ENCODE data around the gene POF1B. TPM values are rescaled to one million over a fixed set of nuclear protein-coding genes. Genes with fewer than 3 reads are reported as not detected.

The POF1B gene
- polyA plus RNA-seq, 1 donor (not counting 4 experiments of a cell fraction or from before 2014, with no cell fraction given), result 11.9 TPM

DNA sequence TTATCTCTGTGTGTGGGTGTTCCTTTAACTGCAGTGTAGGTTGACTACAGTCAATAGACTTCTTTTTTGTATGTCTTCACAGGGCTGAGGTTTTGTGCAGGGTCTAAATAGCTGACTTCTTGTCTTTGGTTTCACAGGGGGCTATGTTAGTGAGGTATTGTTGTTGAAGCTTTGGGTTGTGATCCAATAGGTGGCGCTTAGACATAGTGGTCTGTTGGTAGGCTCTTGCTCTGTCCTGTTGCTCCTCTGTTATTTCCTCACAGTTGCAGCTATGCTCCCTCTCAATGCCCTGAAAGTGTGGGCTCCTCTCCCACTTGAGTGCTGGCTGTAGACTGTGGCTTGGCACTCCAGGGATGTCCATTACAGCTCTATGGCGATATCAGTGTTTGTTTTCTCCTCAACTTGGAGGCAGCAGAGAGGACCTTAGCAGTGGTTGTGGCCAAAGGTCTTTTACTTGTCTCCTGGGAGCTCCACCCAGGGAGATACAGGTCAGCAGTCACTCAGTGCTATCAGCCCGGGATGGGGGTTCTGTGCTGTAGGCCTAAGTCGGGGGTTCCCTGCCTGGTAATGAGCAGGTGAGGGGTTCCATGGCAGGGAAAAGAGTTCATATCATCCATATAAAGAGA, 14.0 kb downstream of the POF1B start:
- H3K4me3 ChIP-seq (ENCODE audit: control insufficient read depth in 2 of 3, extremely low read depth in 1 of 3, insufficient read depth in 2 of 3, low read depth in 1 of 3, low read length in 3 of 3), result no peak overlapping the region
- no peak overlapping the region for H3K4me2 ChIP-seq (ENCODE audit: control insufficient read depth, extremely low read depth, insufficient read depth, low read depth, low read length)
- H3K79me2 ChIP-seq (ENCODE audit: control insufficient read depth, insufficient read depth, low read length), result no peaks in the 10 kb centered on the region
- H3K9me1 ChIP-seq (ENCODE audit: control insufficient read depth, extremely low read depth, insufficient read depth, low read length), result no peaks in the 10 kb centered on the region
- no peaks in the 10 kb centered on the region for H4K20me1 ChIP-seq (ENCODE audit: control insufficient read depth, extremely low read depth, insufficient read depth, low read length)
- H3K27me3 ChIP-seq (ENCODE audit: control insufficient read depth, extremely low read depth, insufficient read depth, low read length), result no peaks in the 10 kb centered on the region
- peak in 1 of 3 experiments; percentile 8 for TF ChIP-seq CTCF (optimal IDR thresholded peaks at IDR 0.05 in 1 of 3, IDR thresholded peaks at IDR 0.05 in 1 of 3, conservative IDR thresholded peaks at IDR 0.05 in 1 of 3; ENCODE audit: extremely low read depth in 1 of 3, insufficient read depth in 2 of 3, low read length in 3 of 3)
- TF ChIP-seq EZH2 (IDR thresholded peaks at IDR 0.05; ENCODE audit: low read length), result no peak
- H3K36me3 ChIP-seq (ENCODE audit: control insufficient read depth in 2 of 2, extremely low read depth in 1 of 2, insufficient read depth in 2 of 2, low read length in 2 of 2), result no peaks in the 10 kb centered on the region
- FAIRE-seq (no peak), DNase-seq (ENCODE audit: low read depth, low spot score) (no peak)
- H3K9ac ChIP-seq (ENCODE audit: control insufficient read depth, extremely low read depth, insufficient read depth, low read length), result no peak overlapping the region
- no peaks in the 10 kb centered on the region for H3K9me3 ChIP-seq (ENCODE audit: control insufficient read depth, low read depth, low read length)
- H3K4me1 ChIP-seq (ENCODE audit: control insufficient read depth, extremely low read depth, insufficient read depth, low read length), result no peaks in the 10 kb centered on the region
- no peak overlapping the region for H2AFZ ChIP-seq (ENCODE audit: control insufficient read depth, low read length)
- no peak overlapping the region for H3K27ac ChIP-seq (ENCODE audit: control insufficient read depth, insufficient read depth, low read length)
- dilution Hi-C loops (cut with MboI; ENCODE audit: extremely low pct_ligation_motif_present, low sequenced_read_pairs), result no loop called here

DNA sequence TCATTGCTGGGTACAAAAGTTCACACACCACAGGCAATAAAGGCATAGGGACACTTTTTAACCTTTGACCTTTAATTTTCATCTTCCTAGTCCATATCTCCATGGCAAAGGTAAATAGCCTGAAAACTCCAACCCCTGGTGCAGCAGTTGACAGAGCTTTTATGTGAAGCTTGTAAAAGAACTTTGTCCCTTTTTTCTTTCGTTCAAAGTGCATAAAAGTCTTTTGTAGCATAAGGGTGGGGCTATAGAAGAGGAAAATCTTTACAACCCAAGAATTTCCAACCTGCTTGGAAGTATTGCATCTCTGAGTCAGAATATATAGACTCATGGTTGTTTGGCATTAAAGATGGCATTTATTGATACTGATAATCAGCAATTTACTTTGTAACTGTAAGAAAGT, 20.4 kb downstream of the POF1B start:
- H3K9me3 ChIP-seq (ENCODE audit: control insufficient read depth, low read depth, low read length), result no peaks in the 10 kb centered on the region
- no peak overlapping the region for H3K27ac ChIP-seq (ENCODE audit: control insufficient read depth, insufficient read depth, low read length)
- DNase-seq (ENCODE audit: low read depth, low spot score) (no peak), FAIRE-seq (no peak)
- H3K9me1 ChIP-seq (ENCODE audit: control insufficient read depth, extremely low read depth, insufficient read depth, low read length), result no peaks in the 10 kb centered on the region
- H3K4me2 ChIP-seq (ENCODE audit: control insufficient read depth, extremely low read depth, insufficient read depth, low read depth, low read length), result no peak overlapping the region
- dilution Hi-C loops (cut with MboI; ENCODE audit: extremely low pct_ligation_motif_present, low sequenced_read_pairs), result no loop called here
- no peak overlapping the region for H3K4me3 ChIP-seq (ENCODE audit: control insufficient read depth in 2 of 3, extremely low read depth in 1 of 3, insufficient read depth in 2 of 3, low read depth in 1 of 3, low read length in 3 of 3)
- TF ChIP-seq CTCF (optimal IDR thresholded peaks at IDR 0.05 in 1 of 3, IDR thresholded peaks at IDR 0.05 in 1 of 3, conservative IDR thresholded peaks at IDR 0.05 in 1 of 3; ENCODE audit: extremely low read depth in 1 of 3, insufficient read depth in 2 of 3, low read length in 3 of 3) (no peak), EZH2 (IDR thresholded peaks at IDR 0.05; ENCODE audit: low read length) (no peak)
- H4K20me1 ChIP-seq (ENCODE audit: control insufficient read depth, extremely low read depth, insufficient read depth, low read length), result no peaks in the 10 kb centered on the region
- H3K79me2 ChIP-seq (ENCODE audit: control insufficient read depth, insufficient read depth, low read length), result no peaks in the 10 kb centered on the region
- H3K36me3 ChIP-seq (ENCODE audit: control insufficient read depth in 2 of 2, extremely low read depth in 1 of 2, insufficient read depth in 2 of 2, low read length in 2 of 2), result no peaks in the 10 kb centered on the region
- H2AFZ ChIP-seq (ENCODE audit: control insufficient read depth, low read length), result no peak overlapping the region
- H3K4me1 ChIP-seq (ENCODE audit: control insufficient read depth, extremely low read depth, insufficient read depth, low read length), result no peaks in the 10 kb centered on the region
- no peak overlapping the region for H3K9ac ChIP-seq (ENCODE audit: control insufficient read depth, extremely low read depth, insufficient read depth, low read length)
- no peaks in the 10 kb centered on the region for H3K27me3 ChIP-seq (ENCODE audit: control insufficient read depth, extremely low read depth, insufficient read depth, low read length)

Measured in keratinocyte (primary cell).